GM12878 (cell line): ENCODE results near the gene MGAT4B. TPM values are rescaled to one million over a fixed set of nuclear protein-coding genes. Genes with fewer than 3 reads are reported as not detected.

Source experiments
- ATAC-seq: fragments of 200-7000 bp; cut with Tn5 transposase; 3 replicates; pipeline ENCODE4 v1.9.1; 2020; ENCODE audit warnings: mild to moderate bottlenecking, moderate library complexity
- BruUV-seq: library from RNA; stranded (reverse); fragments of 400-500 nt; replicated peaks from 2 replicates; lab custom pipeline; 2021; lab: Mats Ljungman, UMichigan
- CTCF ChIA-PET: fragments of 300-600 bp; sonication (Branson Sonifier 250); formaldehyde crosslinking; extraction: SDS; loops from one replicate; lab custom pipeline; 2021; ENCODE audit warnings: inconsistent platforms; lab: Yijun Ruan, JAX
- POLR2A ChIA-PET: fragments of 350-600 bp; formaldehyde crosslinking; extraction: SDS; loops from one replicate; lab custom pipeline; 2021; ENCODE audit warnings: inconsistent platforms; lab: Charles Lee
- RAD21 ChIA-PET: fragments of 300-600 bp; sonication (Branson Sonifier 250); formaldehyde crosslinking; loops from one replicate; lab custom pipeline; 2023; ENCODE audit warnings: antibody characterized with exemption; ENCODE audit not compliant: unreplicated experiment; lab: Charles Lee
- SMC1A ChIA-PET: fragments of 300-600 bp; sonication (Branson Sonifier 250); formaldehyde crosslinking; loops from one replicate; lab custom pipeline; 2023; ENCODE audit not compliant: unreplicated experiment, uncharacterized antibody; lab: Charles Lee
- DNase-seq: peaks from one replicate; pipeline ENCODE4 v3.0.0-alpha.2; 2011; ENCODE audit warnings: low read depth, low spot score
- FAIRE-seq: peaks from 3 replicates; lab custom pipeline; 2011; peaks lifted over from hg19 to GRCh38; lab: Jason Lieb, UNC
- H2AFZ ChIP-seq: 2 replicates; pipeline ENCODE4 v1.6.0; 2011; ENCODE audit warnings: low read depth, low read length, control low read depth; ENCODE audit not compliant: control insufficient read depth
- H3K27ac ChIP-seq: 2 replicates; pipeline ENCODE4 v1.5.1; 2011; ENCODE audit warnings: control low read depth; ENCODE audit not compliant: control insufficient read depth, insufficient read depth
- H3K27me3 ChIP-seq, 2 experiments: replicated peaks in 1 of 2; 2 replicates each; pipeline versions ENCODE4 v1.6.0 to v1.6.1; 2011; ENCODE audit warnings: low read length in 1 of 2; ENCODE audit not compliant: control insufficient read depth in 2 of 2, insufficient read depth in 2 of 2
- H3K36me3 ChIP-seq, 2 experiments: 2 replicates each; pipeline ENCODE4 v1.5.1; 2011; ENCODE audit warnings: low read length in 1 of 2; ENCODE audit not compliant: control insufficient read depth in 2 of 2, insufficient read depth in 2 of 2
- H3K4me1 ChIP-seq: 2 replicates; pipeline ENCODE4 v1.6.1; 2011; ENCODE audit warnings: mild to moderate bottlenecking, low read length, moderate library complexity, mixed read lengths; ENCODE audit not compliant: control insufficient read depth, insufficient read depth
- H3K4me2 ChIP-seq: 2 replicates; pipeline ENCODE4 v1.6.0; 2011; ENCODE audit warnings: control low read depth; ENCODE audit not compliant: control insufficient read depth, insufficient read depth
- H3K4me3 ChIP-seq: fragments of 200-600 bp; sonication (generic); 2 replicates; pipeline ENCODE4 v1.5.1; 2016
- H3K79me2 ChIP-seq: 2 replicates; pipeline ENCODE4 v1.6.0; 2011; ENCODE audit warnings: low read length; ENCODE audit not compliant: control insufficient read depth, insufficient read depth
- H3K9ac ChIP-seq: 2 replicates; pipeline ENCODE4 v1.8.0; 2011; ENCODE audit warnings: low read length, control low read depth, mixed read lengths; ENCODE audit not compliant: control insufficient read depth, insufficient read depth
- H3K9me3 ChIP-seq: replicated peaks from 3 replicates; pipeline ENCODE4 v1.5.1; 2011; ENCODE audit warnings: mild to moderate bottlenecking, low read length; ENCODE audit not compliant: control insufficient read depth, insufficient read depth
- H4K20me1 ChIP-seq: 2 replicates; pipeline ENCODE4 v1.6.0; 2011; ENCODE audit not compliant: control insufficient read depth, insufficient read depth
- BHLHE40 ChIP-seq, 2 experiments: fragments of 450-650 bp in 1 of 2; IDR thresholded peaks; 2 replicates each; pipeline ENCODE4 v1.6.1; 2011 to 2017; ENCODE audit warnings: low read depth in 2 of 2, borderline replicate concordance in 1 of 2, improper control_type of control experiment in 1 of 2, low read length in 1 of 2, mild to moderate bottlenecking in 1 of 2
- CBFB ChIP-seq: IDR thresholded peaks from 2 replicates; pipeline ENCODE4 v1.6.1; 2016; ENCODE audit warnings: antibody characterized with exemption, low read depth
- CREB1 ChIP-seq: IDR thresholded peaks from 2 replicates; pipeline ENCODE4 v1.6.1; 2012; ENCODE audit warnings: low read depth, mild to moderate bottlenecking, inconsistent platforms
- EGR1 ChIP-seq, 2 experiments: IDR thresholded peaks; 1 replicate in 1 of 2; 2 replicates in 1 of 2; pipeline ENCODE4 v1.6.1; 2011 to 2012; ENCODE audit warnings: low read depth in 2 of 2, low read length in 2 of 2, borderline replicate concordance in 1 of 2, mild to moderate bottlenecking in 1 of 2, moderate library complexity in 1 of 2
- ETV6 ChIP-seq, 2 experiments: fragments of 450-650 bp in 1 of 2; IDR thresholded peaks in 1 of 2; conservative IDR thresholded peaks in 1 of 2; 2 replicates each; pipeline ENCODE4 v1.6.1; 2014; ENCODE audit warnings: antibody characterized with exemption in 1 of 2, borderline replicate concordance in 1 of 2, low read depth in 1 of 2, mild to moderate bottlenecking in 1 of 2, moderate library complexity in 1 of 2
- FOXK2 ChIP-seq: fragments of 450-650 bp; IDR thresholded peaks from 2 replicates; pipeline ENCODE4 v1.6.1; 2017; ENCODE audit warnings: mild to moderate bottlenecking, moderate library complexity
- MEF2B ChIP-seq: fragments of 450-650 bp; IDR thresholded peaks from 2 replicates; pipeline ENCODE4 v1.6.1; 2018; ENCODE audit warnings: mild to moderate bottlenecking, moderate library complexity; ENCODE audit not compliant: partially characterized antibody, poor library complexity, severe bottlenecking
- MTA2 ChIP-seq: fragments of 450-650 bp; IDR thresholded peaks from 2 replicates; pipeline ENCODE4 v1.6.1; 2016; ENCODE audit warnings: low read depth, mild to moderate bottlenecking, moderate library complexity
- NFXL1 ChIP-seq: fragments of 450-650 bp; IDR thresholded peaks from 2 replicates; pipeline ENCODE4 v1.6.1; 2017; ENCODE audit warnings: antibody characterized with exemption, mild to moderate bottlenecking, borderline replicate concordance
- NR2C2 ChIP-seq: IDR thresholded peaks from 2 replicates; pipeline ENCODE4 v1.6.1; 2011; ENCODE audit warnings: borderline replicate concordance, low read depth; ENCODE audit not compliant: control insufficient read depth, insufficient read length
- POLR2A ChIP-seq: IDR thresholded peaks from 2 replicates; pipeline ENCODE4 v1.6.1; 2011; ENCODE audit warnings: low read depth, mild to moderate bottlenecking, low read length
- POLR2AphosphoS2 ChIP-seq: IDR thresholded peaks from 2 replicates; pipeline ENCODE4 v1.6.1; 2011; ENCODE audit warnings: low read depth, mild to moderate bottlenecking, low read length, improper control_type of control experiment, moderate library complexity
- POU2F2 ChIP-seq: IDR thresholded peaks from 3 replicates; pipeline ENCODE4 v1.6.1; 2011; ENCODE audit warnings: low read depth, mild to moderate bottlenecking, low read length, borderline replicate concordance
- RFX5 ChIP-seq: IDR thresholded peaks from 2 replicates; pipeline ENCODE4 v1.6.1; 2011; ENCODE audit warnings: low read depth, low read length, improper control_type of control experiment
- RUNX3 ChIP-seq: IDR thresholded peaks from 2 replicates; pipeline ENCODE4 v1.6.1; 2012; ENCODE audit warnings: low read length, inconsistent platforms
- TCF12 ChIP-seq: IDR thresholded peaks from 2 replicates; pipeline ENCODE4 v1.6.1; 2011; ENCODE audit warnings: low read depth, mild to moderate bottlenecking, low read length
- TCF3 ChIP-seq: IDR thresholded peaks from 2 replicates; pipeline ENCODE4 v1.6.1; 2012; ENCODE audit warnings: low read depth, mild to moderate bottlenecking, low read length, borderline replicate concordance; ENCODE audit not compliant: insufficient read depth
- ZNF622 ChIP-seq: fragments of 450-650 bp; IDR thresholded peaks from 2 replicates; pipeline ENCODE4 v1.6.1; 2017; ENCODE audit warnings: mild to moderate bottlenecking, inconsistent platforms
- whole genome bisulfite sequencing: methylation state at CpG from one replicate; pipeline ENCODE4 v1.1.6; 2016; ENCODE audit warnings: low lambda C conversion rate; ENCODE audit not compliant: insufficient replicate concordance, insufficient coverage; ENCODE audit errors: missing lambda C conversion rate; 5-methylcytosine and 5-hydroxymethylcytosine counted together
- in situ Hi-C: fragments of 300-500 bp; cut with MboI; formaldehyde crosslinking; loops from 9 replicates; pipeline ENCODE4 v1.14.3; 2018; ENCODE audit warnings: mixed read lengths
- intact Hi-C: fragments of 100-400 bp; cut with micrococcal nuclease; formaldehyde crosslinking; loops from one replicate; pipeline ENCODE4 v1.14.2; 2022; ENCODE audit not compliant: unreplicated experiment
- polyA plus RNA-seq, 11 experiments: library from polyadenylated mRNA; depleted of rRNA in 4 of 11; unstranded in 6 of 11; stranded (reverse) in 5 of 11; fragments of >200 nt; fragmentation: Nextera tagmentation in 4 of 11; fragmentation: Illumina TruSeq in 1 of 11; extraction: Ambion mirVana in 4 of 11; extraction: Trizol in 1 of 11; gene quantifications; 1 replicate in 1 of 11; 2 replicates in 10 of 11; pipeline versions ENCODE4 v1.2.1 to v1.2.3, GENCODE V29; 2011 to 2016; ENCODE audit warnings: inconsistent platforms in 2 of 11, missing spikeins in 2 of 11, low read depth in 1 of 11
- total RNA-seq, 4 experiments: library from RNA; depleted of rRNA in 3 of 4; stranded (reverse); fragments of >200 nt in 3 of 4; fragmentation: Illumina TruSeq in 1 of 4; extraction: Trizol in 1 of 4; gene quantifications; 2 replicates each; pipeline versions ENCODE4 v1.2.1 to v1.2.3, GENCODE V29; 2013 to 2021
- TF ChIP-seq, protein P1 (sequence below): IDR thresholded peaks from 2 replicates; pipeline ENCODE4 v1.6.1; 2012; ENCODE audit warnings: mild to moderate bottlenecking, low read depth, low read length

MGAT4B gene
- total and polyA plus RNA-seq, 10 of the 15 experiments (the other 5 are each of a cell fraction or from before 2014, with no cell fraction given), result 0.60 to 82.5 (median 34.4) TPM; not detected in 1

DNA sequence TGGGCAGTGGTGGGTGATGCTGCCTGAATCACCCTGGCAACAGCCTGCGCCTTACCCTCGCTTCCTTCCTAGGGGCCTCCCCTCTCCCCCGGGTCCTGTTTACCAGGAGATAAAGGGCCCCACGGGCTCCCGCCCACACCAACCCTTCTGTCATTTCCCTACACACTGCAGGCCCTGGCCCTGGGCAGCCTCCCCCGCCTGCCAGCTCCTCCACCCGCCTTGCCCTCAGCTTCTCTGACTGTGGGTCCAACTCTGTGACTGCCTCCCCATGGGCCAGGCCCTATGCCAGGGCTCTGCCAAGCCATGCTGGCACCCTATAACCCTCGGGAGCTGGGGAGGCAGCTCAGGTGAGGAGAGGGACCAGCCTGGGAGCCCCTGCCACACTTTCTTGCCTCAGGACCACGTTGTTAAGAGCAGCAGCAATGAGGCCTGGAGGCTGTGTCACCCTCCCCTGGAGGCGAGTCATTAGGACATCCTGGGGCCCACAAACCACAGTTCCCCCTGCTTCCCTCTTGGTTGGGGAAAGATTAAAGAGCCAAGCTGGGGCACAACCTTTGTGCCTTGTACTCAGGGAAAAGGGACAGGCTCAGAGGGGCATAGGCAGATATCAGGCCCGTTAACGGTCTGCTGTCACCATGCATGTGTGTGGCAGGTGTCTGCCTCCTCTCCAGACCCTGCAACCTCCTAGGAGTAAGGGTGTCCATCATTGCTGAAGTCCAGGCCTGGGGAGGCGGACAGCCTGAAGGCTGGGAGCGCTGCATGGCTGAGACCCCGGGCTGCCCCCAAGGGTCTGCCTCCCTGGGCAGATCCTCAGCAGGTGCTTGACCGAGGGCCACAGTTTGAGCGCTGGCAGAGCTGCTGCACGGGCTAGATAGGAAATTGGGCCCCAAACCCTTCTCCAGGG lies 2.8 kb downstream of the MGAT4B start:
- H4K20me1 ChIP-seq, result no peaks in the 10 kb centered on the region
- ATAC-seq (peak; percentile 7), FAIRE-seq (no peak), DNase-seq (no peak)
- no peak overlapping the region for H2AFZ ChIP-seq
- in situ Hi-C loops (loop anchor here (5.0 to 25.0 kb wide), 2 partner anchors 108 to 1008 kb away; partner anchors contain the start of gene MGAT1), intact Hi-C loops (loop anchor here (2.0 kb wide), 1 partner anchor 55 kb away; the partner anchor contains the start of gene MRNIP)
- H3K4me1 ChIP-seq, result peaks cover 16% of the 10 kb centered on the region
- 39% methylated on average over 17 of the region's 18 CpGs for WGBS
- no TSS peak for BruUV-seq
- no peaks in the 10 kb centered on the region for H3K27me3 ChIP-seq
- peak overlapping the region; percentile 80; the same call in 1 of the 2 replicates for H3K4me3 ChIP-seq
- ChIA-PET RAD21 (interaction anchor here (1.0 kb wide), 1 partner anchor 14 kb away, joined by 4 read pairs; no protein-coding TSS in a partner anchor), SMC1A (interaction anchor here (1.1 kb wide), 1 partner anchor 54 kb away, joined by 3 read pairs; the partner anchor contains the start of gene MRNIP), POLR2A (interaction anchor here (0.9 to 1.4 kb wide), 2 partner anchors 17 to 49 kb away, joined by 3 to 4 read pairs; partner anchors contain the start of gene SQSTM1), CTCF (interaction anchor here (1.8 kb wide), 1 partner anchor 16 kb away, joined by 5 read pairs; the partner anchor contains the start of gene SQSTM1)
- H3K79me2 ChIP-seq, result peaks cover 31% of the 10 kb centered on the region
- peak overlapping the region; percentile 19 for H3K27ac ChIP-seq
- H3K36me3 ChIP-seq, result peaks cover 0 to 5% of the 10 kb centered on the region in 2 experiments; a peak in 2 of 4 replicates
- peak overlapping the region; percentile 77 for H3K4me2 ChIP-seq
- no peak overlapping the region for H3K9ac ChIP-seq
- H3K9me3 ChIP-seq, result no peaks in the 10 kb centered on the region
- TF ChIP-seq NR2C2, result no peak
- peak; percentile 10; the same call in 1 of the 2 replicates for TF ChIP-seq POLR2AphosphoS2
- TF ChIP-seq TCF3, result no peak
- TF ChIP-seq RUNX3, result 0 out of 2 replicates have a peak, but pooled peaks have one; percentile 36
- TF ChIP-seq TCF12, result no peak
- 0 out of 2 replicates have a peak, but pooled peaks have one; percentile 13 for TF ChIP-seq MTA2
- no peak for TF ChIP-seq CBFB
- peak; percentile 55 for TF ChIP-seq RFX5
- no peak for TF ChIP-seq ZNF622
- TF ChIP-seq MEF2B, result peak; percentile 14
- TF ChIP-seq, protein P1, sequence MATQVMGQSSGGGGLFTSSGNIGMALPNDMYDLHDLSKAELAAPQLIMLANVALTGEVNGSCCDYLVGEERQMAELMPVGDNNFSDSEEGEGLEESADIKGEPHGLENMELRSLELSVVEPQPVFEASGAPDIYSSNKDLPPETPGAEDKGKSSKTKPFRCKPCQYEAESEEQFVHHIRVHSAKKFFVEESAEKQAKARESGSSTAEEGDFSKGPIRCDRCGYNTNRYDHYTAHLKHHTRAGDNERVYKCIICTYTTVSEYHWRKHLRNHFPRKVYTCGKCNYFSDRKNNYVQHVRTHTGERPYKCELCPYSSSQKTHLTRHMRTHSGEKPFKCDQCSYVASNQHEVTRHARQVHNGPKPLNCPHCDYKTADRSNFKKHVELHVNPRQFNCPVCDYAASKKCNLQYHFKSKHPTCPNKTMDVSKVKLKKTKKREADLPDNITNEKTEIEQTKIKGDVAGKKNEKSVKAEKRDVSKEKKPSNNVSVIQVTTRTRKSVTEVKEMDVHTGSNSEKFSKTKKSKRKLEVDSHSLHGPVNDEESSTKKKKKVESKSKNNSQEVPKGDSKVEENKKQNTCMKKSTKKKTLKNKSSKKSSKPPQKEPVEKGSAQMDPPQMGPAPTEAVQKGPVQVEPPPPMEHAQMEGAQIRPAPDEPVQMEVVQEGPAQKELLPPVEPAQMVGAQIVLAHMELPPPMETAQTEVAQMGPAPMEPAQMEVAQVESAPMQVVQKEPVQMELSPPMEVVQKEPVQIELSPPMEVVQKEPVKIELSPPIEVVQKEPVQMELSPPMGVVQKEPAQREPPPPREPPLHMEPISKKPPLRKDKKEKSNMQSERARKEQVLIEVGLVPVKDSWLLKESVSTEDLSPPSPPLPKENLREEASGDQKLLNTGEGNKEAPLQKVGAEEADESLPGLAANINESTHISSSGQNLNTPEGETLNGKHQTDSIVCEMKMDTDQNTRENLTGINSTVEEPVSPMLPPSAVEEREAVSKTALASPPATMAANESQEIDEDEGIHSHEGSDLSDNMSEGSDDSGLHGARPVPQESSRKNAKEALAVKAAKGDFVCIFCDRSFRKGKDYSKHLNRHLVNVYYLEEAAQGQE, result no peak
- TF ChIP-seq FOXK2, result no peak
- no peak for TF ChIP-seq NFXL1
- TF ChIP-seq BHLHE40 (IDR thresholded peaks at IDR 0.05; ENCODE audit: borderline replicate concordance in 1 of 2, low read depth in 2 of 2, low read length in 1 of 2), result no peak
- TF ChIP-seq CREB1, result no peak
- TF ChIP-seq POLR2A, result peak; percentile 51; the same call in 1 of the 2 replicates
- no peak for TF ChIP-seq ETV6 (conservative IDR thresholded peaks at IDR 0.05 in 1 of 2, IDR thresholded peaks at IDR 0.05 in 1 of 2; ENCODE audit: borderline replicate concordance in 1 of 2, low read depth in 1 of 2)
- TF ChIP-seq EGR1 (IDR thresholded peaks at IDR 0.05; ENCODE audit: borderline replicate concordance in 1 of 2, low read depth in 2 of 2, low read length in 2 of 2), result peak in 1 of 2 experiments; percentile 70; a peak in 1 of 3 replicates
- no peak for TF ChIP-seq POU2F2
